Stimulated activated CD4-positive, alpha-beta T cell treated with anti-CD3 and anti-CD28 coated beads, Interleukin-12 subunit alpha, Interleukin-12 subunit beta, amount 100 ng/mL, for 48 hours (primary cell): Measurements from ENCODE around the gene UGT2A3.
"Not testable (repeated sequence)": the region's sequence is repeated elsewhere in the genome, so short reads cannot be mapped to it uniquely, and the experiment has no call there.

Source experiments
- DNase-seq, 3 donors: peaks; one replicate each; pipeline ENCODE4 v3.0.0-alpha.2; 2020; ENCODE audit warnings: low read depth in 2 of 3, low spot score in 1 of 3

UGT2A3 gene

DNA sequence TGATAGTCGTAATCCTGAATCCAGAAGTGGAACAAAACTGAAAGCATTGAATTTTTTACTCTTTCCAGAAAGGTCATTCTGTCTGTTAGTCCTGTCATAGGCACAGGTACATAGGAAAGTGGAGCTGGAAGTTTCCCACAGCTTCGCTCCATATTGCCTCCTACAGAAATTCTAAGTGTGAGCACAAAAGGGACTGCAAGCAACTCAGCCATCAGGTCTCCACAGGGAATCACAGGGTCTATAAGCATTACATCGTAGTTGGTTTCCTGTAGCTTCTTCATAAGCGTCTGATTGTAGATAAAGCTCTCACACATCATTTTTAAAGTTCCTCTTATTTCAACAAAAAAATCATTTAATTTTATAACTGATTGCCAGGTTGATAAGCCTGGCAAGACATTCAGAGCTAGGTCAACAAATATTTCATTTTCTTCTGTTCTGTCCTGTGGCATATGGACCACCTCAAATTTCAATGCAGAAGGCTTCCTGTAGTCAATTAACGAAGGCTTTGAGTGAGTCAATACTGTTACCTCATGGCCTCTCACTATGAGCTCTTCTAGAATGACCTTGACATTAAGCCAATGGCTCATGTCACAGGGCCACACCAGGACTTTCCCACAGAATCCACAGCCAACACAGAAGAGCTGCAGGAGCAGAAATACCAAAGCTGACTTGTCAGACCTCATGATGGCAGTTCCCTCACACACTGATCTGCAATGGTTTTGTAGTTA, at the start of gene UGT2A3:
UGT2A3 (minus strand) TSS at position 727 of the 728 bp plus-strand sequence; CDS start at position 683, 44 bp downstream.
- DNase-seq = no peak

- no peak for DNase-seq
Measured at GRCh38 chr4:68997040-68997439, 45.4 kb upstream of the UGT2A3 start.

DNA sequence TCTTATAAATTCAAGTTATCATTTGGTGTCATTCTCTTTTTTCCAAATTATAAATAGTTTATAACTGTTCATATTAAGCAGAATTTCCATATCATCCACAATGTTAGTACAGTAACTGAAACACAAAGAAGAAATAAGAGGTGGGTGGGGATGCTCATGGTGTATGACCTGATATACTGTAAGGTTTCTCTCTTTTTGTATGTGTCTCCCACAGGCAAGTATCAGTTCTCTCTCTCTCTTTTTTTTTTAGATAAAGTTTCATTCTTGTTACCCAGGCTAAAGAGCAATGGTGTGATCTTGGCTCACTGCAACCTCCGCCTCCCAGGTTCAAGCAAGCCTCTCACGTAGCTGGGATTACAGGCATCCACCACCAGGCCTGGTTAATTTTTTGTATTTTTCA, 43.7 kb upstream of the UGT2A3 start:
- no peak for DNase-seq

DNA sequence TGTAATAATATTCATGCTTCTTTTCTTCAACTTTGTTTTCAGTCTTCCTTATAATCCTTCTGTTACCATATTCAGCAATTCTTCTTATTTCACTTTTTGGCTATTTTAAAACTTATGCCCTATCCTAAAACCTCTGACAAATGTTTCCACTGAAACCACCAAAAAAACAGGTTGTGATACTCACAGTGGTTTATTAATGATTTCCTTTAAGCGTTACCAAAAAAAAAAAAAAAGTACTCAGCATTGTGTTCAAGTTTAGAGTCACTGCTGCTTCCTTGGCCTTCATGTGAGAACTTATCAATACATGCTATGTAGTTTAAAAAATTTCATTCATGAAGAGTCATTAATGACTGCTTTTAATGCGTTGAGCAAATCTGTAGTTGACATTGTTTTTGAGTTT, 35.4 kb upstream of the UGT2A3 start:
- DNase-seq = no peak

DNA sequence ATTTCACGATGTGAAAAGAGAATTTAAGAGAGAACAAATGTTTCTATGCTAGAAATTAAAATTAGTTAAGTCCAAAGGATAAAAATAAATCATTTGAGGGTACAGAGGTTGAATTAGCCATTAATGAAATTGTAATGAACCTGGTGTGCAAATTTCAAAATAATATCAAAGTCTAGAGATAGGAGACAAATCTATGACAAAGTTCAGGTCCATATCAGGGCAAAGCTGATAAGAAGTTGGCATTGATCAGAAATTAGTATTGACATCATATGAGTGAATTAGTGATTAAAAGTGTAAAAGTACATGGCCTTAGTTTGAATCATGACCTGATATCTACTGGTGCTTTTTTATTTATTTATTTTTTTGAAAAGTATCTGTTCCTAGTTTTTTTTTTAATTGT, 33.8 kb upstream of the UGT2A3 start:
- no peak for DNase-seq

DNA sequence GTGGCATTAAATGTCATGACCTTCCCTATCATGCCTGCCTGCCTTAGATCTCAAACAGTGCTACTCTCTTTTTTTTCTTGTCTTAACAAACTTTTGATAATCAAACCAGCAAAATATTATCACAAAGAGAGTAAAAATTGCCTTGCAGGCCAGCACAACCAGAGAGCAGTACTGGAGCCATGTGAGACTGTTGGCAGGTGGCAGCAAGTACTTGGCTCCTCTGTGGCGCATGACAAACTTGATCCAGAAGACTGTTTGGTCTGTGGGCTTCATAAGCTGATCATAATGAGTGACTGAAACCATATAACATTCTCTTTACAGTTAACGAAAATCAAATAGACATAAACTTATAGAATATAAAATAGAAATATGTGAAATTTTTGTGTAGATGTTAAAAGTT, 33.3 kb upstream of the UGT2A3 start:
- no peak for DNase-seq

- DNase-seq = no peak
Measured at GRCh38 chr4:68963374-68963773, 11.8 kb upstream of the UGT2A3 start.

- DNase-seq = no peak
Measured at GRCh38 chr4:68962868-68963267, 11.3 kb upstream of the UGT2A3 start.

- no peak for DNase-seq
Measured at GRCh38 chr4:68960294-68961163, 8.9 kb upstream of the UGT2A3 start.

DNA sequence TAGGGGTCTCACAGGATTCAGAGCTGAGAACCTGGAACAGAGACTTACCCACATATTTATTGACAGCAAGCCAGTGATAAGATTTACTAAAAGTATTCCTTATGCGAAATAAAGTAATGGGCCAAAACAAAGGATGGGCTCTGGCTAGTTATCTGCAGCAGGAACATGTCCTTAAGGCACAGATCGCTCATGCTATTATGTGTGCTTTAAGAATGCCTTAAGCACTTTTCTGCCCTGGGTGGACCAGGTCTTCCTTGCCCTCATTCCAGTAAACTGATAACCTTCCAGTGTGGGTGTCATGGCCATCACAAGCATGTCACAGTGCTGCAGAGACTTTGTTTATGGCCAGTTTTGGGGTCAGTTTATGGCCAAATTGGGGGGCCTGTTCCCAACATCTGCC, 7.5 kb upstream of the UGT2A3 start:
- not testable (repeated sequence) for DNase-seq

DNA sequence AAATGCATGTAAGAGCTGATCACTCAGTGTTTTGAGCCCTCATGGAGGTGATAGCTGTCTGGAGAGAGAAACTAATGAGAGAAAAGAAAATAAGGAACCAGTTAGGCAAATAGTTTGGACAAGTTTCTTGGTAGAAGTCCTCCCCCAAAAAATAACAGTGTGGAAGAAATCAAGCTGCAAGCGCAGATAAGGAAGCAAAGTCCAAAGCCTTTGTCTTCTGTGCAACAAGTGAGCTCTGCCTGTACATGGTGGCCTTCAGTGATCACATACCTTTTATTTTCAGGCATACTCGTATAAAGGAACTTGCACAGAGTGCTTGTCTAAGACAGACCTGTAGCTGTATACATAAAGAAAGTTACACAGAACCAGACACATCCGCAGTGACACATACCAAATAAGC, 2.5 kb upstream of the UGT2A3 start:
- DNase-seq = no peak

- DNase-seq = no peak
Measured at GRCh38 chr4:68953056-68953596, 1.5 kb upstream of the UGT2A3 start.

DNA sequence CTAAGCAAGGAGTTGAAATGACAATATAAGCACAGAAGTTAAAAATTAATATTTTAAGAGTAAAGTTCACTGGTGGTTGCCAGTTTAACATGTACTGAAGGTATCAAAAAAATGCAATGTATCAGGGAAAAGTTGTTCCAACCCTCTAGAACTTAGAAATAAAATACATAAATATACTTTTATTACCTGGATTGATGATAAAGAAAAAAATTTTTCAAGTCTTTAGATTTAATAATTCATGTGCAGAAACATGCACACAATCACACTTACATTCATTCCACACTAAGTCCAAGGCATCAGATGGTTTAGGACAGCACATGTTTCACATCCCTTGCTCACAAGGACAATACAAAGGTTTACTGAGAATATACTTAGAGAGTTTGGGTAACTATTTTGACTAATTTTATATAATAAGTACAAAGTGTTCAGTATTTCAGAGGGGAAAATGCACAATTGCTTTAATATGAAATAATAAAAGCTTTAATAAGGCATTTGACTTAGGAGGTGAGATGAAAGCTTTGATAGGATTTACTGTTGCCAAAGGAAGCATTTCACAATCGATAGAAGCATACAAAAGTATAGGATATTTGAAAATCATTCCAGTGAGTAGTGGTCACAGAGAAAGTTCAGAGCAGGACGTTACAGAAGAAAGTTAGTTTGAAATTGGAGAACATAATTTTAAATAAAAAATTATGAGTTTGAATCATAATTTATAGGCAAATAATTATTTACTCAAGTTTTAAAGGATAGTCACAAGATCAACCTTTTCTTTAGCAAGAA, 392 bp upstream of the UGT2A3 start:
- no peak for DNase-seq

DNA sequence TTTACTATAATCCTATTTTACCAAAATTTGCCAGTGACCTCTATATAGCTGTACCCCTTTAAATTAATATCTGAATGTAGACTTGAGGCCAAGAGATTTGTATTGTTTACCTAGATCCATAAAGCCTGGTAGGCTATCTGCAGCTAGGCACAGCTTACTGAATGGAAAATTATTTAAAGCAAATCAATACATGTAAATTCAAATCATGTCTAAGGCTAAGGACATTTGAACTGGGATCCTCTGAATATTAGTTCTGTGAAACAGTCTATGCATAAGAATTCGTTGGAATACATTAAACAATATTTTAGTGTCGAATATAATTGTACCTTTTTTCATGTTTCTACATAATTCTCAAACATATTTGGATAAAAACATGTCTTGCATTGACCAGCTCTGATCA, 1.6 kb downstream of the UGT2A3 start:
- no peak for DNase-seq

- no peak for DNase-seq
Measured at GRCh38 chr4:68948985-68949384, 2.6 kb downstream of the UGT2A3 start.

GRCh38 chr4:68948044-68948743, 3.4 kb downstream of the UGT2A3 start:
- no peak for DNase-seq

DNA sequence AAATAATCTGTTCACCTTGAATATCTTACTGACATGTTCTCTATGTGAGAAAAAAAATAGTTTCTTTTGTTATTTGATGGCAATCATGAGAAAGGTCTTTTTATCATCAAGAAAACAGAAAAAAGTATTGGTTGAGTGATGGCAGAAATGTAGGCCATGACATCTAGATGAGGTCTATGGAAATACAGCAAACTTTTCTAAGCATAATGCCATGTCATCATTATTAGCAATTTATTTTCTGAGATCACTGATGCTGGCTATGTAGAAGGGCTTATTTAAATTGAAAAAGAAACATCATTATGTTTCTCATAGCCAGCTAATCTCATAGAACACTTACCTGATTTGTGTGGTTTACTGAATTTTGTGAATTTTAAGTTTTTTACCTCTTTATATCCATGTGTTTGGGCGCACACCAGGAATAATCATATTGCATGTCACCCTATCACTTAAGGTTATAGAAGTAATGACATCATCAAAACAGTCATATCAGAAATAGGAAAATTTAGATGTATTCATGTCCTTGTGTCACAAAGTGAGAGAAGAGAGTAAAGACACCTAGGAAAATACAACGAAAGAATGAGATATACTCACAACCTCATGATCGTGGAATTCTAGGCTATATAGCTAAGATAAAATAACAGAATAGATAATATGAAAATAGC, 22.4 kb downstream of the UGT2A3 start:
- no peak for DNase-seq

DNA sequence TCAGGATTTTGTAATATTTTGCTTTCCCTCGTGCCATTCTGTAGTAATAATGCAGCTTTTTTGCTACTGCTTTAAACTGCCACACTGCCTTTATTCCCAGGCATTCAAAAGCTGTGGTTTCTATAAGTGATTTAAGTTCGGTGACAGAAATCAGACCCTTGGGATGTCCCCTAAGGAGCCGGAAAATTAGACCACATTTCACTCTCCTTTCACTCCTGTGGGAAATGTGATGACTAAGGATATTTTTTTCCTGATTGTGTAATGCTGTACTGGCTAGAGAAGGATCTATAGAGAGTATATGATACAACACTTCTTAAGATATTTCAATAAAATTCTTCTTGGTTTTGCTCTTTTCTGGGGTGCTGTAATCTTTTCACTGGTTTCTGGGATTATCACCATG, 24.4 kb downstream of the UGT2A3 start:
- DNase-seq = no peak

DNA sequence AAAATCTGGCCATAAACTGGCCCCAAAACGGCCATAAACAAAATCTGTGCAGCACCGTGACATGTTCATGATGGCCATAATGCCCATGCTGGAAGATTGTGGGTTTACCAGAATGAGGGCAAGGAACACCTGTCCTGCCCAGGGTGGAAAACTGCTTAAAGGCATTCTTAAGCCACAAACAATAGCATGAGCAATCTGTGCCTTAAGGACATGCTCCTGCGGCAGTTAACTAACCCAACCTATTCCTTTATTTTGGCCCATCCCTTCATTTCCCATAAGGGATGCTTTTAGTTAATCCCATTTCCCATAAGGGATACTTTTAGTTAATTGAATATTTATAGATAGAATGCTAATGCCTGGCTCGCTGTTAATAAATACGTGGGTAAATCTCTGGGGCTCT, 29.4 kb downstream of the UGT2A3 start:
- not testable (repeated sequence) for DNase-seq

DNA sequence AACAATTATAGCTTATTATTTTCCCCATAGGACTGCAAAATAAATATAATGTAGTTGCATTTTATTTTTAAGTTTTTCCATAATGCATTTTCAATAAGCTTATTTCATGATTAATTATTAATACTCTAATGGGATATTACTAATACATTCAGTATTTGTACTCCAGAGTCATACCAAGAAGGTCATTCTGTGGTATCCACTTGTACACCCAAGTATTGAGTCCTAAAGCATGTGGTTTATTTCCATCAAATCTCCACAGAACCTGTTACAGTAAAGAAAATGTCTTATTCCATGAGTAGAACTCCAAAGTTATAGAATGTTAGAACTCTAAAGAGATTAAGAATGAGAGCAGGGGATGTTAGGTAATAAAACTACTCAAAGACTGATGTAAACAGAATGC, 30.6 kb downstream of the UGT2A3 start:
- DNase-seq = no peak
